ENCODE measurements around the gene THEM5. TPM values are rescaled to one million over a fixed set of nuclear protein-coding genes. Genes with fewer than 3 reads are reported as not detected.
A peak's percentile ranks its signal among the peaks of the same experiment; 100 is the strongest.
"Not testable (repeated sequence)": the region's sequence is repeated elsewhere in the genome, so short reads cannot be mapped to it uniquely, and the experiment has no call there.

THEM5 gene
- total RNA-seq, 1 donor from 2014 or later, result not detected

- Mint-ChIP-seq H3K27ac (no peak overlapping the region), H3K4me3 (no peak overlapping the region), H3K36me3 (peaks cover 18% of the 10 kb centered on the region), H3K9me3 (no peaks in the 10 kb centered on the region), H3K27me3 (ENCODE audit: low read depth) (no peaks in the 10 kb centered on the region), H3K4me1 (no peaks in the 10 kb centered on the region)
- no peak for DNase-seq (ENCODE audit: low spot score in 2 of 2, unreplicated experiment in 2 of 2)
- no peak for TF ChIP-seq CTCF (IDR thresholded peaks at IDR 0.05; ENCODE audit: unreplicated experiment)
These were observed 29.0 kb upstream of the THEM5 start for GRCh38 chr1:151882466-151882865.

- no peaks in the 10 kb centered on the region for H3K4me1 Mint-ChIP-seq
- no peak overlapping the region for H3K4me3 Mint-ChIP-seq
- peaks cover 19% of the 10 kb centered on the region for H3K36me3 Mint-ChIP-seq
- no peaks in the 10 kb centered on the region for H3K9me3 Mint-ChIP-seq
- no peaks in the 10 kb centered on the region for H3K27me3 Mint-ChIP-seq (ENCODE audit: low read depth)
- DNase-seq (ENCODE audit: low spot score in 2 of 2, unreplicated experiment in 2 of 2), result no peak
- no peak overlapping the region for H3K27ac Mint-ChIP-seq
- no peak for TF ChIP-seq CTCF (IDR thresholded peaks at IDR 0.05; ENCODE audit: unreplicated experiment)
These were observed 28.0 kb upstream of the THEM5 start for GRCh38 chr1:151881479-151881878.

GRCh38 chr1:151875419-151876097, 22.0 kb upstream of the THEM5 start:
- no peak overlapping the region for H3K4me3 Mint-ChIP-seq

GRCh38 chr1:151872776-151873175, 19.3 kb upstream of the THEM5 start:
- not testable (repeated sequence) for H3K27me3 Mint-ChIP-seq (ENCODE audit: low read depth); H3K4me3 Mint-ChIP-seq; H3K9me3 Mint-ChIP-seq; H3K4me1 Mint-ChIP-seq; H3K27ac Mint-ChIP-seq; DNase-seq (ENCODE audit: low spot score in 2 of 2, unreplicated experiment in 2 of 2)
- H3K36me3 Mint-ChIP-seq, result peaks cover 22% of the 10 kb centered on the region

More at GRCh38 chr1:151875419-151876097, 22.0 kb upstream of the THEM5 start:
- Mint-ChIP-seq H3K9me3 (no peaks in the 10 kb centered on the region), H3K36me3 (peaks cover 26% of the 10 kb centered on the region), H3K27ac (peak overlapping the region; percentile 44), H3K27me3 (ENCODE audit: low read depth) (no peaks in the 10 kb centered on the region), H3K4me1 (peaks cover 4% of the 10 kb centered on the region)
- no peak for TF ChIP-seq CTCF (IDR thresholded peaks at IDR 0.05; ENCODE audit: unreplicated experiment)
- no peak for DNase-seq (ENCODE audit: low spot score in 2 of 2, unreplicated experiment in 2 of 2)

- peaks cover 4% of the 10 kb centered on the region for H3K4me1 Mint-ChIP-seq
- DNase-seq (ENCODE audit: low spot score in 2 of 2, unreplicated experiment in 2 of 2), result no peak
- no peak for TF ChIP-seq CTCF (IDR thresholded peaks at IDR 0.05; ENCODE audit: unreplicated experiment)
- H3K36me3 Mint-ChIP-seq, result peaks cover 16% of the 10 kb centered on the region
- H3K27ac Mint-ChIP-seq, result no peak overlapping the region
- no peak overlapping the region for H3K4me3 Mint-ChIP-seq
- H3K9me3 Mint-ChIP-seq, result no peaks in the 10 kb centered on the region
- no peaks in the 10 kb centered on the region for H3K27me3 Mint-ChIP-seq (ENCODE audit: low read depth)
These were observed 17.9 kb upstream of the THEM5 start for GRCh38 chr1:151871284-151872030.

GRCh38 chr1:151868486-151868885, 15.0 kb upstream of the THEM5 start:
- Mint-ChIP-seq H3K36me3 (peaks cover 5% of the 10 kb centered on the region), H3K27ac (no peak overlapping the region), H3K4me1 (no peaks in the 10 kb centered on the region), H3K27me3 (ENCODE audit: low read depth) (peaks cover 2% of the 10 kb centered on the region), H3K9me3 (no peaks in the 10 kb centered on the region), H3K4me3 (no peak overlapping the region)
- TF ChIP-seq CTCF (IDR thresholded peaks at IDR 0.05; ENCODE audit: unreplicated experiment), result no peak
- DNase-seq (ENCODE audit: low spot score in 2 of 2, unreplicated experiment in 2 of 2), result no peak
